AG08395 (cell line): ENCODE results near the gene EPB41L1.
A peak's percentile ranks its signal among the peaks of the same experiment; 100 is the strongest.

Experiments used
- DNase-seq: peaks from one replicate; pipeline ENCODE4 v3.0.0; 2012; ENCODE audit warnings: mixed read lengths, low spot score

The EPB41L1 gene

GRCh38 chr20:36193977-36194712, 39.6 kb downstream of the EPB41L1 start:
- no peak for DNase-seq

GRCh38 chr20:36196676-36197075, 42.1 kb downstream of the EPB41L1 start:
- no peak for DNase-seq

GRCh38 chr20:36197271-36197670, 42.7 kb downstream of the EPB41L1 start:
- DNase-seq = no peak

- peak; percentile 91 for DNase-seq
Measured at GRCh38 chr20:36199345-36200257, 45.1 kb downstream of the EPB41L1 start.

- no peak for DNase-seq
Measured at GRCh38 chr20:36200451-36200850, 45.9 kb downstream of the EPB41L1 start.

GRCh38 chr20:36201198-36201597, 46.7 kb downstream of the EPB41L1 start:
- DNase-seq = no peak

- peak; percentile 89 for DNase-seq
Measured at GRCh38 chr20:36202891-36203338, 48.4 kb downstream of the EPB41L1 start.

GRCh38 chr20:36203861-36204260, 49.3 kb downstream of the EPB41L1 start:
- no peak for DNase-seq

GRCh38 chr20:36205026-36205425, 50.5 kb downstream of the EPB41L1 start:
- no peak for DNase-seq

- no peak for DNase-seq
Measured at GRCh38 chr20:36206068-36206467, 51.5 kb downstream of the EPB41L1 start.

- no peak for DNase-seq
Measured at GRCh38 chr20:36206641-36207040, 52.1 kb downstream of the EPB41L1 start.

- DNase-seq = no peak
Measured at GRCh38 chr20:36207602-36208001, 53.1 kb downstream of the EPB41L1 start.

GRCh38 chr20:36208257-36208656, 53.7 kb downstream of the EPB41L1 start:
- DNase-seq = no peak

- no peak for DNase-seq
Measured at GRCh38 chr20:36210436-36211021, 56.0 kb downstream of the EPB41L1 start.

GRCh38 chr20:36213362-36213761, 58.8 kb downstream of the EPB41L1 start:
- no peak for DNase-seq

- DNase-seq = peak; percentile 40
Measured at GRCh38 chr20:36214684-36215256, 60.2 kb downstream of the EPB41L1 start.

GRCh38 chr20:36215778-36216177, 61.2 kb downstream of the EPB41L1 start:
- DNase-seq = no peak

- no peak for DNase-seq
Measured at GRCh38 chr20:36216314-36217025, 61.9 kb downstream of the EPB41L1 start.

- no peak for DNase-seq
Measured at GRCh38 chr20:36217226-36217625, 62.7 kb downstream of the EPB41L1 start.

GRCh38 chr20:36218380-36219064, 64.0 kb downstream of the EPB41L1 start:
- no peak for DNase-seq

- no peak for DNase-seq
Measured at GRCh38 chr20:36219671-36220220, 65.2 kb downstream of the EPB41L1 start.
